ENCODE data around the gene SMIM23.

Gene SMIM23

DNA sequence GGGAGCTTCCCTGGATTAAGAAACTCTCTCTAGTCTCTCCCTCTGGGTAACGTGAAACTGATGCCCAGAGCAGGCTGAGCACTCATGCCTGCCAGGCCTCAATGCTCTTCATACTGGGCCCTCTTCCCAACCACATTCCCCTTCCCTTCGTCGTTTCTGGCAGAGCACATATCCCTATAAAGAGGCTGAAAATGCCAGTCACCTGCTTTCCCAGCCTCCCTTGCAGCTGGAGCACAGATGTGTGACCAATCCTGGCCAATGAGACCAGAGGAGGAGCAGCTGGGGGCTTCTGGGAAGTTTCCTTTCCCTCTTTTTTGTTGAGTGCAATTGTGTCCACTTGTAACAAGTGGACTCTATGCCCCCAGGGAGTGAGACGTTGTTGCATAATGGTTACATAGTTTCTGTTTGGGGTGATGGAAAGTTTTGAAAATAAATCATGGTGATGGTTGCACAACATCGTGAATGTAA is 30.2 kb upstream of the SMIM23 start:
- DNase-seq (ENCODE audit: low spot score): no peak
- in situ Hi-C loops (cut with MboI; ENCODE audit: low sequenced_read_pairs, unreplicated experiment): no loop called here
- TF ChIP-seq, protein P1, sequence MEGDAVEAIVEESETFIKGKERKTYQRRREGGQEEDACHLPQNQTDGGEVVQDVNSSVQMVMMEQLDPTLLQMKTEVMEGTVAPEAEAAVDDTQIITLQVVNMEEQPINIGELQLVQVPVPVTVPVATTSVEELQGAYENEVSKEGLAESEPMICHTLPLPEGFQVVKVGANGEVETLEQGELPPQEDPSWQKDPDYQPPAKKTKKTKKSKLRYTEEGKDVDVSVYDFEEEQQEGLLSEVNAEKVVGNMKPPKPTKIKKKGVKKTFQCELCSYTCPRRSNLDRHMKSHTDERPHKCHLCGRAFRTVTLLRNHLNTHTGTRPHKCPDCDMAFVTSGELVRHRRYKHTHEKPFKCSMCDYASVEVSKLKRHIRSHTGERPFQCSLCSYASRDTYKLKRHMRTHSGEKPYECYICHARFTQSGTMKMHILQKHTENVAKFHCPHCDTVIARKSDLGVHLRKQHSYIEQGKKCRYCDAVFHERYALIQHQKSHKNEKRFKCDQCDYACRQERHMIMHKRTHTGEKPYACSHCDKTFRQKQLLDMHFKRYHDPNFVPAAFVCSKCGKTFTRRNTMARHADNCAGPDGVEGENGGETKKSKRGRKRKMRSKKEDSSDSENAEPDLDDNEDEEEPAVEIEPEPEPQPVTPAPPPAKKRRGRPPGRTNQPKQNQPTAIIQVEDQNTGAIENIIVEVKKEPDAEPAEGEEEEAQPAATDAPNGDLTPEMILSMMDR (IDR thresholded peaks at IDR 0.05; ENCODE audit: borderline replicate concordance, control extremely low read depth, extremely low read depth, insufficient read depth, missing control alignments): no peak

- in situ Hi-C loops (cut with MboI; ENCODE audit: low sequenced_read_pairs, unreplicated experiment): no loop called here
- no peak for DNase-seq (ENCODE audit: low spot score)
Observed at GRCh38 chr5:171757853-171758535, 27.6 kb upstream of the SMIM23 start.

DNA sequence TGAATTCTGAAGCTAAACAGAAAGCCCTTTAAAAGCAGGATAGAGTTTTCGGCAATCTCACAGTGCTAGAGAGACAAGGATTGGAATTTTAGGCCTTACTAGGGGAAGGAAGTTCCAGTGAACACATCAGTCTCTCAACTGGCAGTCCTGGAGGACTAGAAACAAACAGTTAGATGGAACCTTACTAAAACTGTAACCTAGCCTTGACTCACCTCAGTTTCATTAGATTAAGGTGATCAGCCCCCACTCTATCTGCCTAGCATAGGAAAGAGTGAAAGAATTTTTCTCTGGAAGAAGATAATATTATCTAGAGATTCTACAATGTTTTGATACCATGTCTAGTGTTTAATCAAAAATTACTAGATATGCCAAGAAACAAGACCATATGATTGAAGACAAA is 25.8 kb upstream of the SMIM23 start:
- TF ChIP-seq, protein P1 (IDR thresholded peaks at IDR 0.05; ENCODE audit: borderline replicate concordance, control extremely low read depth, extremely low read depth, insufficient read depth, missing control alignments): no peak
- in situ Hi-C loops (cut with MboI; ENCODE audit: low sequenced_read_pairs, unreplicated experiment): no loop called here

More at GRCh38 chr5:171757853-171758535, 27.6 kb upstream of the SMIM23 start:
- TF ChIP-seq, protein P1 (IDR thresholded peaks at IDR 0.05; ENCODE audit: borderline replicate concordance, control extremely low read depth, extremely low read depth, insufficient read depth, missing control alignments): no peak

GRCh38 chr5:171762021-171762608 is 23.5 kb upstream of the SMIM23 start:
- in situ Hi-C loops (cut with MboI; ENCODE audit: low sequenced_read_pairs, unreplicated experiment): no loop called here
- TF ChIP-seq, protein P1 (IDR thresholded peaks at IDR 0.05; ENCODE audit: borderline replicate concordance, control extremely low read depth, extremely low read depth, insufficient read depth, missing control alignments): no peak
- DNase-seq (ENCODE audit: low spot score): no peak

More for the DNA sequence above, 25.8 kb upstream of the SMIM23 start:
- no peak for DNase-seq (ENCODE audit: low spot score)

DNA sequence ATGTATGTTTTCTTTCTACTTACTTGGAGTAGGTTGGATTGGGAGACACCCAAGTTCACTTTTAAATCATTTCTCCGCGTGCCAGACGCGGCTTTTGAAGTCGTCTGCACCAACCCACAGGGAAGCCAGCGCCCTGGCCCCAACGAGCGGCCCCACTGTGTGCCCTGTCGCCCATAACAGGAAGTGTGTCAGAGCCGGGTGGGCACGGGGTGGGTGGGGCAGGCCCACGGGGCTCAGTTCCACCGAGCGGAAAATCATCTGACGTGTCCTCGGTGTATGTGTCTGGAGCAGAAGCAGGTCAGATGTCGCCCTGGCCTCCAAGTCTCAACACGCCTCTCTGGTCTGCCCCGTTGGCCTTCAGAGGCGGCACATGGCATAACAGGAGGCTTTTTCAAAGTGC is 22.7 kb upstream of the SMIM23 start:
- no peak for DNase-seq (ENCODE audit: low spot score)
- TF ChIP-seq, protein P1 (IDR thresholded peaks at IDR 0.05; ENCODE audit: borderline replicate concordance, control extremely low read depth, extremely low read depth, insufficient read depth, missing control alignments): no peak

GRCh38 chr5:171764265-171764664 is 21.4 kb upstream of the SMIM23 start:
- DNase-seq (ENCODE audit: low spot score): no peak
- in situ Hi-C loops (cut with MboI; ENCODE audit: low sequenced_read_pairs, unreplicated experiment): no loop called here
- TF ChIP-seq, protein P1 (IDR thresholded peaks at IDR 0.05; ENCODE audit: borderline replicate concordance, control extremely low read depth, extremely low read depth, insufficient read depth, missing control alignments): no peak

More for the DNA sequence above, 22.7 kb upstream of the SMIM23 start:
- in situ Hi-C loops (cut with MboI; ENCODE audit: low sequenced_read_pairs, unreplicated experiment): no loop called here
